GM23248 (cell line): Measurements from ENCODE around the gene CLEC6A. TPM values are rescaled to one million over a fixed set of nuclear protein-coding genes. Genes with fewer than 3 reads are reported as not detected.

Experiments used
- DNase-seq: peaks from one replicate; pipeline ENCODE4 v3.0.0-alpha.2; 2015
- H2AFZ ChIP-seq: fragments of 200-600 bp; sonication (generic); 2 replicates; pipeline ENCODE4 v1.6.1; 2016; ENCODE audit warnings: antibody characterized with exemption
- H3F3A ChIP-seq: fragments of 200-600 bp; sonication (generic); 2 replicates; pipeline ENCODE4 v1.6.1; 2016; ENCODE audit warnings: mild to moderate bottlenecking, antibody characterized with exemption, mixed run types; ENCODE audit not compliant: insufficient read depth
- H3K27ac ChIP-seq: fragments of 200-600 bp; sonication (generic); 2 replicates; pipeline ENCODE4 v1.5.1; 2016; ENCODE audit warnings: mild to moderate bottlenecking
- H3K27me3 ChIP-seq: fragments of 200-600 bp; sonication (generic); replicated peaks from 2 replicates; pipeline ENCODE4 v1.6.1; 2016; ENCODE audit warnings: mild to moderate bottlenecking; ENCODE audit not compliant: insufficient read depth
- H3K36me3 ChIP-seq: fragments of 200-600 bp; sonication (generic); 2 replicates; pipeline ENCODE4 v1.6.1; 2016; ENCODE audit warnings: low read depth, mild to moderate bottlenecking
- H3K4me1 ChIP-seq: fragments of 200-600 bp; sonication (generic); 2 replicates; pipeline ENCODE4 v1.6.1; 2016; ENCODE audit warnings: mild to moderate bottlenecking; ENCODE audit not compliant: insufficient read depth
- H3K4me2 ChIP-seq: fragments of 200-600 bp; sonication (generic); one replicate; pipeline ENCODE4 v1.6.1; 2016; ENCODE audit warnings: mild to moderate bottlenecking; ENCODE audit not compliant: unreplicated experiment
- H3K4me3 ChIP-seq: fragments of 200-600 bp; sonication (generic); 2 replicates; pipeline ENCODE4 v1.5.1; 2016; ENCODE audit warnings: mild to moderate bottlenecking
- H3K79me2 ChIP-seq: fragments of 200-600 bp; sonication (generic); 2 replicates; pipeline ENCODE4 v1.6.1; 2016; ENCODE audit warnings: mild to moderate bottlenecking; ENCODE audit not compliant: insufficient read depth
- H3K9ac ChIP-seq: fragments of 200-600 bp; sonication (generic); 2 replicates; pipeline ENCODE4 v1.6.1; 2016; ENCODE audit warnings: mild to moderate bottlenecking
- H3K9me2 ChIP-seq: fragments of 200-600 bp; sonication (generic); 2 replicates; pipeline ENCODE4 v1.6.1; 2016; ENCODE audit warnings: mixed run types, mild to moderate bottlenecking, moderate library complexity; ENCODE audit not compliant: insufficient read depth
- H3K9me3 ChIP-seq: fragments of 200-600 bp; sonication (generic); one replicate; pipeline ENCODE4 v1.6.1; 2017; ENCODE audit warnings: low read depth
- H4K20me1 ChIP-seq: fragments of 200-600 bp; sonication (generic); 2 replicates; pipeline ENCODE4 v1.6.0; 2016; ENCODE audit not compliant: insufficient read depth
- EZH2 ChIP-seq: fragments of 200-600 bp; sonication (generic); IDR thresholded peaks from 2 replicates; pipeline ENCODE4 v1.6.1; 2018; ENCODE audit warnings: antibody characterized with exemption, mild to moderate bottlenecking; ENCODE audit not compliant: insufficient read depth, poor library complexity, severe bottlenecking
- EZH2phosphoT487 ChIP-seq: fragments of 200-600 bp; sonication (generic); IDR thresholded peaks from 2 replicates; pipeline ENCODE4 v1.6.1; 2018; ENCODE audit warnings: antibody characterized with exemption, moderate library complexity, mild to moderate bottlenecking, low read depth; ENCODE audit not compliant: insufficient read depth
- WGBS, 2 experiments: methylation state at CpG; one replicate each; pipeline ENCODE4 v1.1.6; 2015 to 2017; ENCODE audit warnings: low lambda C conversion rate in 2 of 2, low coverage in 1 of 2; ENCODE audit errors: missing lambda C conversion rate in 2 of 2; 5-methylcytosine and 5-hydroxymethylcytosine counted together
- in situ Hi-C: fragments of 300-500 bp; cut with MboI; formaldehyde crosslinking; loops from 2 replicates; pipeline ENCODE4 v1.15.0; 2020
- polyA plus RNA-seq: library from polyadenylated mRNA; unstranded; fragments of >200 nt; fragmentation: Nextera tagmentation; extraction: Ambion mirVana; gene quantifications from 2 replicates; pipeline ENCODE4 v1.2.1, GENCODE V29; 2016
- total RNA-seq: library from RNA; depleted of rRNA; stranded (reverse); fragments of >200 nt; shearing (Covaris generic); gene quantifications from 2 replicates; pipeline ENCODE4 v1.2.3, GENCODE V29; 2014

Gene CLEC6A
- total and polyA plus RNA-seq, 2 experiments from 2014 or later: not detected

DNA sequence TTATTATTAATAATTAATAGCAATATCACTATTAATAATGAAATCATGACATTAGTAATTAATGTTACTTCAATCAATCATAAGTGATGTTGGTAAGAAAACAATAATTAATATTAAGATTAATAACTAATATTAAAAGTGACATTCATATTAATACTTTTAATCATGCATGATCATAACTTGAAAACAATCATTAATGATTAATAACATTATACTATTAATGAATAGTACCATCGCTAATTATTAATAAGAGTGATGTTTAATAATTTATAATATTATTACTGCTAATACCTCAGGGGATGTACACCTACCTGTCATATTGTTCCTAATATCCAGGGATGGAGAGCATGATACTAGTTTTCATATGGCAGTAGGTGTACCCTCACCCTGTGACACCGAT is 10.0 kb upstream of the CLEC6A start:
- Histone ChIP-seq H3K4me2 (no peak overlapping the region), H2AFZ (no peak overlapping the region), H3K27ac (no peak overlapping the region), H3K9ac (no peak overlapping the region), H4K20me1 (no peaks in the 10 kb centered on the region), H3K27me3 (no peaks in the 10 kb centered on the region), H3K4me3 (no peak overlapping the region), H3K36me3 (no peaks in the 10 kb centered on the region), H3K9me2 (no peaks in the 10 kb centered on the region), H3K9me3 (no peaks in the 10 kb centered on the region), H3K79me2 (no peaks in the 10 kb centered on the region), H3K4me1 (no peaks in the 10 kb centered on the region), H3F3A (no peaks in the 10 kb centered on the region)
- no peak for TF ChIP-seq EZH2
- no peak for TF ChIP-seq EZH2phosphoT487
- no peak for DNase-seq
- in situ Hi-C loops: no loop called here
- WGBS, 2 experiments: 84 to 85% methylated on average over 2 of the region's 2 CpGs

GRCh38 chr12:8446642-8447547 is 8.9 kb upstream of the CLEC6A start:
- TF ChIP-seq EZH2phosphoT487 (no peak), EZH2 (no peak)
- no peak for DNase-seq
- no peaks in the 10 kb centered on the region for H4K20me1 ChIP-seq
- WGBS, 2 experiments: 75 to 76% methylated on average over 17 to 35 of the region's 35 CpGs
- H3K36me3 ChIP-seq: no peaks in the 10 kb centered on the region
- H3K27ac ChIP-seq: no peak overlapping the region
- H3K4me1 ChIP-seq: no peaks in the 10 kb centered on the region
- H3K4me2 ChIP-seq: no peak overlapping the region
- in situ Hi-C loops: no loop called here
- no peaks in the 10 kb centered on the region for H3K9me3 ChIP-seq
- H2AFZ ChIP-seq: no peak overlapping the region
- no peaks in the 10 kb centered on the region for H3K79me2 ChIP-seq
- no peaks in the 10 kb centered on the region for H3K9me2 ChIP-seq
- no peaks in the 10 kb centered on the region for H3F3A ChIP-seq
- H3K27me3 ChIP-seq: no peaks in the 10 kb centered on the region
- H3K9ac ChIP-seq: no peak overlapping the region
- H3K4me3 ChIP-seq: no peak overlapping the region

DNA sequence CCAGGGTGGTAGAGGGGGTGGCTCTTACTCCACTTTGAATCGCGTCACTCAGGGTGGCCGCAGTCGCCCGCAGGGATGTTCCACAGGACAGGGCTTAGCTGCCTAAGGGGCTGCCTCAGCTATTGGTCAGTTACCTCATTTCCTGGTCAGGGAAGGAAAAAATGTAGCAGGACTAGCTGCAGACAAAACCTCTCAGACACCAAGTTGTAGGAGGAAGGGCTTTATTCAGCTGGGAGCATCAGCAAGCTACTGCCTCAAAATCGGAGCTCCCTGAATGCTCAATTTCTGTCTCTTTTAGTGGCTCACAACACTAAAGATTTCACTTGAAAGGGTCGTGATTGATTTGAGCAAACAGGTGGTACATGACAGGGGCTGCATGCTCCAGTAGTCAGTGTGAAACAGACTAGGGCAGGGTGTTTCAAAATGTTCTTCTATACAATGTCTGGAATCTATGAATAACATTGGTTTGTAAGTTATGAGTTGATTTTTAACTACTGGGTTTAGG is 6.4 kb upstream of the CLEC6A start:
- Histone ChIP-seq H3K9me3 (no peaks in the 10 kb centered on the region), H4K20me1 (no peaks in the 10 kb centered on the region), H3K9ac (no peak overlapping the region), H3K4me1 (no peaks in the 10 kb centered on the region), H3K79me2 (no peaks in the 10 kb centered on the region), H3K27me3 (peaks cover 4% of the 10 kb centered on the region; the same call in 1 of the 2 replicates), H3F3A (no peaks in the 10 kb centered on the region), H2AFZ (no peak overlapping the region), H3K4me2 (no peak overlapping the region), H3K4me3 (no peak overlapping the region), H3K36me3 (no peaks in the 10 kb centered on the region), H3K27ac (no peak overlapping the region), H3K9me2 (no peaks in the 10 kb centered on the region)
- no peak for TF ChIP-seq EZH2
- no peak for TF ChIP-seq EZH2phosphoT487
- 51 to 59% methylated on average over 7 of the region's 7 CpGs for WGBS, 2 experiments
- no peak for DNase-seq
- in situ Hi-C loops: no loop called here

DNA sequence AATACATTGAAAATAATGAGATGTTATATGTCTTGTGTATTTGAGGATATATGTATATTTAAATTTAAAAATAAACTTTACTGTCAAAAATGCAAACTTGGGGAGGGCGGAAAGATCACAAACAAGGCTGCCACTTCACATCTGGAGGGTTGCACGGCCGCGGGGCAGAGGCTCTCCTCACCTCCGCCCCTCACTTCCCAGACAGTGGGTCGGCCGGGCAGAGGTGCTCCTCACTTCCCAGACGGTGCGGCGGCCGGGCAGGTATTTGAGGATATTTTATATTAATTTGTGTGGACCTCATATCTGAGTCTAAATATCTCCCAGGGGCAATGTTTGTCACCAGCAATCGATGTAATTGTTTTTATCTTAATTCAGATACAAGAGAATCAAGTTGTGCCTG is 3.7 kb upstream of the CLEC6A start:
- no peak overlapping the region for H3K27ac ChIP-seq
- 51 to 53% methylated on average over 12 of the region's 12 CpGs for WGBS, 2 experiments
- in situ Hi-C loops: no loop called here

More for the DNA sequence above, 3.7 kb upstream of the CLEC6A start:
- Histone ChIP-seq H3K9me3 (no peaks in the 10 kb centered on the region), H3K4me3 (no peak overlapping the region), H3F3A (no peaks in the 10 kb centered on the region), H3K9ac (no peak overlapping the region), H4K20me1 (no peaks in the 10 kb centered on the region), H3K79me2 (no peaks in the 10 kb centered on the region), H3K36me3 (no peaks in the 10 kb centered on the region), H3K4me2 (no peak overlapping the region), H3K27me3 (peaks cover 4% of the 10 kb centered on the region), H3K4me1 (no peaks in the 10 kb centered on the region), H2AFZ (no peak overlapping the region), H3K9me2 (no peaks in the 10 kb centered on the region)
- TF ChIP-seq EZH2 (no peak), EZH2phosphoT487 (no peak)
- DNase-seq: no peak
